DMS114 treated with DMSO at 0.1 percent for 48 hours (cell line): ENCODE data around the gene SQSTM1.
"Not testable (repeated sequence)": the region's sequence is repeated elsewhere in the genome, so short reads cannot be mapped to it uniquely, and the experiment has no call there.

ENCODE experiments used
- DNase-seq: peaks from one replicate; lab custom pipeline; 2025; ENCODE audit not compliant: unreplicated experiment; lab: John Stamatoyannopoulos, UW

SQSTM1 gene

GRCh38 chr5:179841621-179842020, 20.9 kb downstream of the SQSTM1 start:
- no peak for DNase-seq

DNA sequence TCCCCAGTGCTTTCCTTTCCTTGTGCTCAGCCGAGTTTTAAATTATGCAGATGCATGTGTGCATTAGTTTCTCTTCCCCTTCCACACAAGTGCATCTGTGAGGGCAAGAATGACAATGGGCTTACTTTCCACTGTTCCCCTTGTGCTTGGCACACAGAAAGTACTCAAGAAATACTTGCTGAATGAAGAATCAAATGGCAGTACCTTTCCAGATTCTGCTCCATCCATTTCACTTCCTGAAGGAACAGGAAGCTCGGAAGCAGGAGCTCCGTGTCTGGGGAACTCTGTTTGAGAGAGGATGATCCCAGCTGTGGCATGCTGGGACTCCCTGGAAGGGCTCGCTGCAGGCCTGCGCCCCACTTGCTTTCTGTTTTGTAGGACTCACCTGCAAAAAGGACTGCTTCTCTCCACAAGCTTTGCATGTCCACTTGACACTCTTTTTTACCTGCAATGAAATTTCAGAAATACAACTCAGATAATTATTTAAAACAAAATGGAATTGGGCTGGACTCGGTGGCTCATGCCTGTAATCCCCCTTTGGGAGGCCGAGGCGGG, 32.4 kb downstream of the SQSTM1 start:
- DNase-seq, result no peak

- DNase-seq, result no peak
Observed at GRCh38 chr5:179854356-179854755, 33.7 kb downstream of the SQSTM1 start.

DNA sequence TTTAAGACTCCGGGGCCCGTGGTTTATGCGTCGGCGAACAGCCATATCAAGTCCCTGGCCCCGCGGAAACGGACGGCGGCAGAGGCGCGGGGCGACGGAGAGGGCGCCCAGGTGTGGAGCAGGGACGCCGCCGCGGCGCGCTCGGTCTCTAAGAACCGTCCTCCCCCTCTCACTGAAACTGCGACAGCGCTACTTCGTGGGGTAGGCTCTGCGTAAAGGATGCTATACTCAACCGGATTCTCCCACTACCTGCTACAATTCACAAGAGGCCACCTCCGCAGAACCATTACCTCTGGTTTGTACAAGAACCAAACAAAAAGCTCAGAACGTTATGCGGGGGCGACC, 37.5 kb downstream of the SQSTM1 start:
- DNase-seq, result no peak

DNA sequence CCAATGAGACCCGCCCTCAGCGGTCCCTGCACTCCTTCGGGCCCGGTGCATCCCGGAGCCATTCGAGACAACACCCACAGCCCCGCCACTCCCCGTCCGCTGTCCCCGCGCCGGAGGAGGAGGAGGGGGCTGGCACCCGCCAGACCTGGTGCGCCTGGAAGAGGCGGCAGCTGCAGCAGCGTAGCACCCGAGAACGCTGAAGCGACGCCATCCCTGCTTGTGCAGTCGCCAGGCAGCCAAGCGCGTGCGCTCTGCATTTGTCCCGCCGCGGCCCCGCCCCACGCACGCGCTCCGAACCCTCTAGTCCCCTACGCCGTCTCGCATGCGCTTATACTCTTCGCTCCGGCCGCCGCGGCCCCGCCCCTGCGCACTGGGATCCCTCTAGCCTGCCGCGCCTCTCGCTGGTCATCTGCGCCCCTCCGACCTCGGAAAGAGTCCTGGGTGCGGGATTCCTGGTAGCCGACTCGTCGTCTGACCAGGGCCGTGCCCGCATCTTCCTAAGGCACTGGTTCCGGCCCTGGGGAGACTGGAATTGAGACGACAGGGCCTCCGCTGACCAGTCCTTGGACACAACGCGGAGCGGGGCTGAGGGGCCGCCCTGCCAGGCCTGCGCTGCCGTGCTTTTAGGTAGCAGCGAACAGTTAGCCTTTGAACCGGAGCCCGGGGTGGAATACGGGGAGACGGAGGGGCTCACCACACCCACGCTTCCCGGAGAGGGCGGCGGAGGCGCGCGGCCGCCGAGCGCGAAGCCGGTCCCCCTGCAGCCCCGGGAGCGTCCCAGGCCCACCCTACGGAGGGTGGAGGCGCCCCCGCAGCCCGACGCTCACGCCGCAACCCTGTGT, 38.1 kb downstream of the SQSTM1 start, which contains the start of gene MRNIP:
MRNIP (minus strand) TSS at position 232 of the 842 bp plus-strand sequence; CDS start at position 211, 21 bp downstream.
- DNase-seq, result peak; percentile 95

DNA sequence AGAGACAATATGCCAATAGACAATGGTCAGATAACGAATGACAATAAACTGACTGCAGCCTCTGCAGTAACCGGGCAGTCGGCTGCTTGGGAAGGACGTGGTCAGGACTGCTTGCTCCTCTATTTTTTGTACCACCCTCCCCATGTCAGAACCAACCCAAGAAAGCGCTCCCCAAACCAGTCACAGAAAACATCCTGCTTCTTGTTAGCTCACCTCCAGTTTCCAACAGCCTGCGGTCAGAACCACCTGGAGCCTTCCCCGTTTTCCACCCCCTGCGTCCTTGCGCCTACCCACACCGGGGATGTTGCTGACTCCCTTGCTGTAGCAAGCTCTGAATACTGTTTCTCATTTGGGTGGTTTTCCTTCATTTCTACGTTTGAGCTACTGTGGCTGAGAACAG, 39.6 kb downstream of the SQSTM1 start:
- peak; percentile 27 for DNase-seq

- no peak for DNase-seq
Observed at GRCh38 chr5:179862296-179862695, 41.6 kb downstream of the SQSTM1 start.

- no peak for DNase-seq
Observed at GRCh38 chr5:179862891-179863290, 42.2 kb downstream of the SQSTM1 start.

DNA sequence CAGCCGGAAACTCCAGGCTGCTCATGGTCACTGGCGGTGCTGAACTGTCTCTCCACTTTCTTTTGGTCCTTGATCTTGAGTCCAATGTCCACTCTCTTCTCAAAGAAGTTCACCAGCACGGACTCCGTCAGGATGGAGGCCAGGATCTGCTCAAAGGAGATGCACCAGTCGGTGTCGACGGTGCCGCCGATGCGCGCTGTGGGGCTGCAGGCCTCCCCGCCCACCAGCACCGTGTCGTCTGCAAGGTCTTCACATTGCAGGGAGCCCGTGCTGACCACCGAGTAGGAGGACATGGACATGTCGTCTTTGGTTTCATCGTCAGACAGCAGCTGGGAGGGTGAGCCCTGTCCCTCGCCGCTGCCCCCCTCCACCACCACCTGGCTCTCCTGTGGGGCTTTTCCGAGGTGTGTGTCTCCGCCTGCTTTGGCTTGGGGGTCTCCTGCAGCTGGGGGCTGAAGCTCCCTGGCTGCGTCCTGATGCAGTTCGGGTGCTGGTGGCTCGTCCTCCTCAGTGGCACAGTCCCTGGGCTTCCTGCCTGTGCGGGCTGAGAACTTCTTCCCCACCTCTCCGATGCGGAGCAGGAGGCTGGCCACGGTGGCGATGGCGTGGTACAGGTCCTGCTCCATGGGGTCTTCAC, 42.9 kb downstream of the SQSTM1 start:
- no peak for DNase-seq

GRCh38 chr5:179864686-179865085, 44.0 kb downstream of the SQSTM1 start:
- DNase-seq, result no peak

DNA sequence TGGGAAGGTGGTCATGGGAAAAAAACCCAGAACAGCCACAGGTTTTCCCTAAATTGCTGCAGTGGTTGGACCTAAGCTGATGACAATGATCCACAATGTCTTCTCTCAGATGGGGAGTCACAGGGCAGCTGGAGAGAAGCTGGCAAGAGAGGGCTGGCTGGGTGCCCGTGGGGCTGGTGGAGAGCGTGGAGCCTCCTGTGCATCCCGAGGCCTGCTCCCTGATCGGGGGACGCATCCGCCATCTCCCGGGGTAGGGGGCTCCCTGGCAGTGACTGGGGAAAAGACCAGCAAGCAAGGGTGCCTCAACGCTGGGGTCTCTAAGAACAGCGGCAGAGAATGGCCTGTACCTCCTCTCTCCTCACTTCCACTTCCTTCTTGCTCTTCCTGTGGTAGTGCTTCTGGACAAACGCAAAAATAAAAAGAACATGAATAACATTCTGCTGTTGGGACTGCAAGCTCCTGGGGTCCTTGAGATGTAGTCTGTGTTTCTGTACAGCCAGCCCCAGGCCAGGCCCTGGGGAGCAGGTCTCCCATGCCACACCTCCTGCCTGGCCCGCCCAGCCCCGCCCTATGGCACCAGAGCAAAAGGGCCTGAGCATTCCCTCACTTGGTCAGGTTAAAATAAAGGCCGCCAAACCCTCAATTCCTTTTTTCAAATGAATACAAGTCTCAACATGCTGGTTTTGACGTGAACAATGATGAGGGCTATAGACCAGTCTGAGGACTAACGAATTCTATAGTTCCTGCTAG, 45.0 kb downstream of the SQSTM1 start:
- DNase-seq, result no peak

- DNase-seq, result no peak
Observed at GRCh38 chr5:179866241-179867078, 45.8 kb downstream of the SQSTM1 start.

- DNase-seq, result no peak
Observed at GRCh38 chr5:179867079-179867465, 46.4 kb downstream of the SQSTM1 start.

GRCh38 chr5:179867476-179867875, 46.8 kb downstream of the SQSTM1 start:
- DNase-seq, result no peak

DNA sequence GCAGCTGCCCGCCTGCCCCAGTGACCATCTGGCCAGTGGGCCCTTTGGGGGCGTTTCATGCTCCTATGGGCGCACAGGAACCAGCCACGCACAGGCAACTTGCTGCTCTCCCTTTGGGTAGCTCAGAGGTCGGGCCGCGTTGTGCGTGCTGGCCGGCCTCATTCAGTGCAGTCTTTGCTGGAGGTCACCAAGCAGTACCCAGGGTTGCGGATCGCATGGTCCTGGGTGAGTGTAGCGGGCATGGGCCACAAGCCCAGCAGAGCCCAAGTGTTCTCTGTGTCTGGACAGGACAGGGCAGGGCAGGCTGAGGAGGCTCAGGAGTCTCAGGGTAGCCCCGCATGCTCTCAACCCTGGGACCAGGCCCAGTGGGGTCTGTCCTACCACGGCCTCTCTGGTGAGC, 47.8 kb downstream of the SQSTM1 start:
- no peak for DNase-seq

GRCh38 chr5:179869101-179869500, 48.4 kb downstream of the SQSTM1 start:
- DNase-seq, result no peak

- no peak for DNase-seq
Observed at GRCh38 chr5:179869641-179870402, 49.1 kb downstream of the SQSTM1 start.

GRCh38 chr5:179870403-179870903, 49.7 kb downstream of the SQSTM1 start:
- no peak for DNase-seq

GRCh38 chr5:179870952-179871351, 50.2 kb downstream of the SQSTM1 start:
- no peak for DNase-seq

GRCh38 chr5:179871533-179871932, 50.8 kb downstream of the SQSTM1 start:
- DNase-seq, result not testable (repeated sequence)
